ENCODE results near the gene TCF3. TPM values are rescaled to one million over a fixed set of nuclear protein-coding genes. Genes with fewer than 3 reads are reported as not detected.

TCF3 gene
- polyA plus RNA-seq, 3 donors, result 2.4 to 36.2 (median 3.3) TPM

GRCh38 chr19:1616875-1617274, 35.5 kb downstream of the TCF3 start:
- peaks cover 39 to 86% of the 10 kb centered on the region in 2 donors for H3K36me3 Mint-ChIP-seq
- TF ChIP-seq, protein P1, sequence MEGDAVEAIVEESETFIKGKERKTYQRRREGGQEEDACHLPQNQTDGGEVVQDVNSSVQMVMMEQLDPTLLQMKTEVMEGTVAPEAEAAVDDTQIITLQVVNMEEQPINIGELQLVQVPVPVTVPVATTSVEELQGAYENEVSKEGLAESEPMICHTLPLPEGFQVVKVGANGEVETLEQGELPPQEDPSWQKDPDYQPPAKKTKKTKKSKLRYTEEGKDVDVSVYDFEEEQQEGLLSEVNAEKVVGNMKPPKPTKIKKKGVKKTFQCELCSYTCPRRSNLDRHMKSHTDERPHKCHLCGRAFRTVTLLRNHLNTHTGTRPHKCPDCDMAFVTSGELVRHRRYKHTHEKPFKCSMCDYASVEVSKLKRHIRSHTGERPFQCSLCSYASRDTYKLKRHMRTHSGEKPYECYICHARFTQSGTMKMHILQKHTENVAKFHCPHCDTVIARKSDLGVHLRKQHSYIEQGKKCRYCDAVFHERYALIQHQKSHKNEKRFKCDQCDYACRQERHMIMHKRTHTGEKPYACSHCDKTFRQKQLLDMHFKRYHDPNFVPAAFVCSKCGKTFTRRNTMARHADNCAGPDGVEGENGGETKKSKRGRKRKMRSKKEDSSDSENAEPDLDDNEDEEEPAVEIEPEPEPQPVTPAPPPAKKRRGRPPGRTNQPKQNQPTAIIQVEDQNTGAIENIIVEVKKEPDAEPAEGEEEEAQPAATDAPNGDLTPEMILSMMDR (IDR thresholded peaks at IDR 0.05), result no peak
- H3K4me2 ChIP-seq (replicated peaks; ENCODE audit: extremely low read depth, low read length, poor library complexity, severe bottlenecking), result no peak overlapping the region
- intact Hi-C loops (cut with micrococcal nuclease), result no loop called here
- peaks cover 61 to 63% of the 10 kb centered on the region in 2 donors for H3K36me3 ChIP-seq (replicated peaks in 1 of 2; ENCODE audit: control insufficient read depth in 1 of 2, insufficient read depth in 2 of 2, low read length in 2 of 2)
- H3K9me3 ChIP-seq (replicated peaks in 1 of 2; ENCODE audit: control insufficient read depth in 1 of 2, insufficient read depth in 1 of 2, low read length in 2 of 2), result no peaks in the 10 kb centered on the region
- no peaks in the 10 kb centered on the region for H3K4me1 ChIP-seq (ENCODE audit: control insufficient read depth in 1 of 2, insufficient read depth in 2 of 2, low read length in 2 of 2)
- H3K27me3 Mint-ChIP-seq (ENCODE audit: low read depth in 3 of 3), result peaks cover 0 to 2% (median 0%) of the 10 kb centered on the region in 3 donors
- no peak overlapping the region for H2AFZ ChIP-seq (ENCODE audit: insufficient read depth, low read depth, low read length, poor library complexity, severe bottlenecking)
- WGBS (ENCODE audit: insufficient coverage), result 100% methylated on average over 1 of the region's 4 CpGs
- H3K4me3 Mint-ChIP-seq, result no peak overlapping the region
- H3K27ac ChIP-seq (ENCODE audit: low read depth in 1 of 2, low read length in 2 of 2), result no peak overlapping the region
- no peak overlapping the region for H3K9ac ChIP-seq (ENCODE audit: insufficient read depth, low read length, poor library complexity, severe bottlenecking)
- no peak for DNase-seq
- H3K79me2 ChIP-seq (ENCODE audit: insufficient read depth, low read length), result no peaks in the 10 kb centered on the region
- H3K27me3 ChIP-seq (ENCODE audit: control insufficient read depth in 2 of 2, insufficient read depth in 2 of 2, low read length in 2 of 2), result no peaks in the 10 kb centered on the region
- peaks cover 2% of the 10 kb centered on the region for H3K4me1 Mint-ChIP-seq
- H3K9me3 Mint-ChIP-seq, result no peaks in the 10 kb centered on the region
- H4K20me1 ChIP-seq (ENCODE audit: insufficient read depth, low read length), result no peaks in the 10 kb centered on the region
- H3K27ac Mint-ChIP-seq, result peak overlapping the region in 3 of 7 donors; percentile 1 to 25 (median 24)
- no peak overlapping the region for H3K4me3 ChIP-seq (replicated peaks in 1 of 3; ENCODE audit: low read depth in 2 of 3, low read length in 3 of 3)

- H3K4me3 Mint-ChIP-seq, result no peak overlapping the region
- H3K27ac Mint-ChIP-seq, result peak overlapping the region in 3 of 7 donors; percentile 17 to 25 (median 24)
- no peaks in the 10 kb centered on the region for H3K27me3 ChIP-seq (ENCODE audit: control insufficient read depth in 2 of 2, insufficient read depth in 2 of 2, low read length in 2 of 2)
- H3K36me3 ChIP-seq (replicated peaks in 1 of 2; ENCODE audit: control insufficient read depth in 1 of 2, insufficient read depth in 2 of 2, low read length in 2 of 2), result peaks cover 64 to 65% of the 10 kb centered on the region in 2 donors
- peaks cover 42 to 90% of the 10 kb centered on the region in 2 donors for H3K36me3 Mint-ChIP-seq
- 82% methylated on average over 6 of the region's 8 CpGs for WGBS (ENCODE audit: insufficient coverage)
- no peaks in the 10 kb centered on the region for H3K79me2 ChIP-seq (ENCODE audit: insufficient read depth, low read length)
- TF ChIP-seq, protein P1 (IDR thresholded peaks at IDR 0.05), result no peak
- H3K4me3 ChIP-seq (replicated peaks in 1 of 3; ENCODE audit: low read depth in 2 of 3, low read length in 3 of 3), result no peak overlapping the region
- no peaks in the 10 kb centered on the region for H3K4me1 ChIP-seq (ENCODE audit: control insufficient read depth in 1 of 2, insufficient read depth in 2 of 2, low read length in 2 of 2)
- H2AFZ ChIP-seq (ENCODE audit: insufficient read depth, low read depth, low read length, poor library complexity, severe bottlenecking), result no peak overlapping the region
- no peaks in the 10 kb centered on the region for H4K20me1 ChIP-seq (ENCODE audit: insufficient read depth, low read length)
- H3K9me3 Mint-ChIP-seq, result no peaks in the 10 kb centered on the region
- no peak overlapping the region for H3K9ac ChIP-seq (ENCODE audit: insufficient read depth, low read length, poor library complexity, severe bottlenecking)
- H3K9me3 ChIP-seq (replicated peaks in 1 of 2; ENCODE audit: control insufficient read depth in 1 of 2, insufficient read depth in 1 of 2, low read length in 2 of 2), result no peaks in the 10 kb centered on the region
- H3K27ac ChIP-seq (ENCODE audit: low read depth in 1 of 2, low read length in 2 of 2), result no peak overlapping the region
- DNase-seq, result no peak
- peaks cover 2% of the 10 kb centered on the region for H3K4me1 Mint-ChIP-seq
- H3K27me3 Mint-ChIP-seq (ENCODE audit: low read depth in 3 of 3), result peaks cover 0 to 2% (median 0%) of the 10 kb centered on the region in 3 donors
- intact Hi-C loops (cut with micrococcal nuclease), result no loop called here
- no peak overlapping the region for H3K4me2 ChIP-seq (replicated peaks; ENCODE audit: extremely low read depth, low read length, poor library complexity, severe bottlenecking)
These were observed 36.0 kb downstream of the TCF3 start for GRCh38 chr19:1616396-1616795.
